ENCODE data around the gene WNK2. TPM values are rescaled to one million over a fixed set of nuclear protein-coding genes. Genes with fewer than 3 reads are reported as not detected.

The WNK2 gene
- total and polyA plus RNA-seq, 2 donors (not counting 3 experiments of a cell fraction or from before 2014, with no cell fraction given) = not detected

DNA sequence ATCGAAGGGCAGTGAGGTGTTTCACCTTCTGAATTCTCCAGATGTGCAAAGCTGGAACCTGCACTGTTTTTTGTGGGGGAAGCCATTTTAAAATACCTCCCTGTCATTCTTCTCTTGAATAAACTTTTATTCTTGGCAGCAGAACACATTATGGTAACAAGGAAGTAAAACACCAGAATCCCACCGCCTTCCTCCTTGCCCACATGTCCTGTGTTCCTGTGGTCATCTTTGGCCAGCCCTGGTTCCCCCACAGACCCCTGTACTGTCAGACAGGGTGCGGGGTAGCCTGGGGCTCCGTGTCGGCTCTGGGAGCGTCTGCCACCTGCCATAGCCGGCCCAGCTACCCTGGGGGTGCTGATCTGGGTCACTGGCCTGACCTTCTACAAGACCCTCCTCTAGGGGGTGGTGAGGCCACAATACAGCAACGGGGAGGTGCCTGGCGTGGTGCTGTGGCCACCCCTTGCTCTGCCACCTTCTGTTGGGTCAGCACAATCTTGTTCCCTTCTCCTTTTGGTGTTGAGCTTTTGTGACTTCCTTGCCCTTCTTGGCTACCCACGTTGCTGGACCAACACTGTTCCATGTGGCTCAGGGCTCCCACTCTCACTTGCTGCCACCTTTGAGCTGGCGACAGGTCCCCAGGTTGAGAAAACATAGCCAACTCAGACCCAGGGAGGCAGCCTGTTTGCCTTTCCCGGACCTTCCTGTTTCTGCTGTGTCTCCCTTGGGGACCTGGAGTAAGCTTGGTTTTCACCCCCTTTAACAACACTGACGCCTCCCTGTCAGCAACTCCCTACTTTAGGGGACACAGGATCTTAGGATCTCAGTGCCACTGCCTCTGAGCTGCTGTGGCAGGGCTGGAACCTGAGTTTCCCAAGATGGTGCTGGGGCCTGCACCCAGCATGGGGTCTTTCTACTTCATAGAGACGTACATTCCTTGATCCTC lies 4.8 kb downstream of the WNK2 start:
- TF ChIP-seq POLR2AphosphoS5 (IDR thresholded peaks at IDR 0.05; ENCODE audit: insufficient read depth, low read depth, low read length) = no peak
- no peak for TF ChIP-seq JUN (IDR thresholded peaks at IDR 0.05; ENCODE audit: borderline replicate concordance, insufficient read depth, insufficient read length, low read depth)
- TF ChIP-seq, protein P1, sequence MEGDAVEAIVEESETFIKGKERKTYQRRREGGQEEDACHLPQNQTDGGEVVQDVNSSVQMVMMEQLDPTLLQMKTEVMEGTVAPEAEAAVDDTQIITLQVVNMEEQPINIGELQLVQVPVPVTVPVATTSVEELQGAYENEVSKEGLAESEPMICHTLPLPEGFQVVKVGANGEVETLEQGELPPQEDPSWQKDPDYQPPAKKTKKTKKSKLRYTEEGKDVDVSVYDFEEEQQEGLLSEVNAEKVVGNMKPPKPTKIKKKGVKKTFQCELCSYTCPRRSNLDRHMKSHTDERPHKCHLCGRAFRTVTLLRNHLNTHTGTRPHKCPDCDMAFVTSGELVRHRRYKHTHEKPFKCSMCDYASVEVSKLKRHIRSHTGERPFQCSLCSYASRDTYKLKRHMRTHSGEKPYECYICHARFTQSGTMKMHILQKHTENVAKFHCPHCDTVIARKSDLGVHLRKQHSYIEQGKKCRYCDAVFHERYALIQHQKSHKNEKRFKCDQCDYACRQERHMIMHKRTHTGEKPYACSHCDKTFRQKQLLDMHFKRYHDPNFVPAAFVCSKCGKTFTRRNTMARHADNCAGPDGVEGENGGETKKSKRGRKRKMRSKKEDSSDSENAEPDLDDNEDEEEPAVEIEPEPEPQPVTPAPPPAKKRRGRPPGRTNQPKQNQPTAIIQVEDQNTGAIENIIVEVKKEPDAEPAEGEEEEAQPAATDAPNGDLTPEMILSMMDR (IDR thresholded peaks at IDR 0.05; ENCODE audit: extremely low read depth in 1 of 2, insufficient read depth in 1 of 2, low read depth in 1 of 2, low read length in 2 of 2) = no peak
- TF ChIP-seq MYC (IDR thresholded peaks at IDR 0.05; ENCODE audit: low read depth, low read length) = no peak
- TF ChIP-seq, protein P2, sequence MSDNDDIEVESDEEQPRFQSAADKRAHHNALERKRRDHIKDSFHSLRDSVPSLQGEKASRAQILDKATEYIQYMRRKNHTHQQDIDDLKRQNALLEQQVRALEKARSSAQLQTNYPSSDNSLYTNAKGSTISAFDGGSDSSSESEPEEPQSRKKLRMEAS (IDR thresholded peaks at IDR 0.05; ENCODE audit: insufficient read depth, insufficient read length) = no peak
- TF ChIP-seq POLR2A (IDR thresholded peaks at IDR 0.05; ENCODE audit: low read depth, low read length) = no peak
- no peak for TF ChIP-seq GATA2 (IDR thresholded peaks at IDR 0.05; ENCODE audit: insufficient read depth, insufficient read length, low read depth, low read length)
- TF ChIP-seq EZH2 (IDR thresholded peaks at IDR 0.05; ENCODE audit: borderline replicate concordance, low read depth, low read length, severe bottlenecking) = no peak
- TF ChIP-seq FOS (IDR thresholded peaks at IDR 0.05; ENCODE audit: borderline replicate concordance, insufficient read depth, low read length) = no peak
- Histone ChIP-seq H3K79me2 (ENCODE audit: control insufficient read depth, insufficient read depth, low read length) (no peaks in the 10 kb centered on the region), H2AFZ (ENCODE audit: low read depth, low read length) (no peak overlapping the region), H3K9me3 (replicated peaks; ENCODE audit: control insufficient read depth, insufficient read depth, low read length) (no peaks in the 10 kb centered on the region), H4K20me1 (replicated peaks; ENCODE audit: control insufficient read depth, extremely low read depth, insufficient read depth, low read length) (no peaks in the 10 kb centered on the region), H3K4me3 (replicated peaks in 1 of 3; ENCODE audit: insufficient read depth in 1 of 3, low read depth in 1 of 3, low read length in 3 of 3) (no peak overlapping the region), H3K27me3 (ENCODE audit: control insufficient read depth in 2 of 2, insufficient read depth in 2 of 2, low read length in 2 of 2) (peaks cover 20 to 24% of the 10 kb centered on the region in 2 experiments), H3K4me1 (ENCODE audit: control insufficient read depth, extremely low read depth, insufficient read depth, low read length) (no peaks in the 10 kb centered on the region), H3K4me2 (ENCODE audit: insufficient read depth, low read length) (no peak overlapping the region), H3K36me3 (ENCODE audit: control insufficient read depth in 2 of 2, extremely low read depth in 1 of 2, insufficient read depth in 2 of 2, low read length in 2 of 2) (no peaks in the 10 kb centered on the region), H3K9ac (replicated peaks; ENCODE audit: extremely low read depth, insufficient read depth, low read length) (no peak overlapping the region), H3K9me1 (replicated peaks; ENCODE audit: control insufficient read depth, extremely low read depth, insufficient read depth, low read length) (no peaks in the 10 kb centered on the region), H3K27ac (ENCODE audit: insufficient read depth, low read depth, low read length) (no peak overlapping the region)
- dilution Hi-C loops (cut with MboI; ENCODE audit: extremely low pct_ligation_motif_present, low sequenced_read_pairs) (no loop called here), intact Hi-C loops (cut with micrococcal nuclease) (no loop called here)
- BruUV-seq (replicated peaks) = no TSS peak
- POLR2A ChIA-PET = no interaction called here
- CTCF ChIA-PET = no interaction called here
- no peak for FAIRE-seq
- no peak for DNase-seq (ENCODE audit: low read depth, low spot score)

Data from endothelial cell of umbilical vein (primary cell).